SK-N-SH (cell line): Measurements from ENCODE around the gene ZNF182.
"Not testable (repeated sequence)": the region's sequence is repeated elsewhere in the genome, so short reads cannot be mapped to it uniquely, and the experiment has no call there.

ENCODE experiments used
- CTCF ChIP-seq: fragments of 200-600 bp; sonication (generic); IDR thresholded peaks from 2 replicates; pipeline ENCODE4 v1.6.1; 2017; ENCODE audit warnings: antibody characterized with exemption, mild to moderate bottlenecking, moderate library complexity
- EZH2phosphoT487 ChIP-seq: fragments of 200-600 bp; sonication (generic); IDR thresholded peaks from 2 replicates; pipeline ENCODE4 v1.6.1; 2017; ENCODE audit warnings: low read depth, mixed run types, mild to moderate bottlenecking, antibody characterized with exemption, moderate library complexity, borderline replicate concordance
- JUND ChIP-seq: IDR thresholded peaks from 2 replicates; pipeline ENCODE4 v1.4.0; 2012
- MXI1 ChIP-seq: IDR thresholded peaks from 2 replicates; pipeline ENCODE4 v1.6.1; 2012; ENCODE audit warnings: mild to moderate bottlenecking, low read depth, low read length, improper control_type of control experiment
- NFIC ChIP-seq: IDR thresholded peaks from 2 replicates; pipeline ENCODE4 v1.4.0; 2012; ENCODE audit warnings: borderline replicate concordance
- POLR2AphosphoS5 ChIP-seq: IDR thresholded peaks from 2 replicates; pipeline ENCODE4 v1.6.1; 2012; ENCODE audit warnings: low read depth, low read length
- REST ChIP-seq: IDR thresholded peaks from 2 replicates; pipeline ENCODE4 v1.6.1; 2012; ENCODE audit warnings: mild to moderate bottlenecking, low read depth, low read length, moderate library complexity
- RFX5 ChIP-seq: IDR thresholded peaks from 2 replicates; pipeline ENCODE4 v1.6.1; 2012; ENCODE audit warnings: mild to moderate bottlenecking, improper control_type of control experiment, low read length

GRCh38 chrX:48016583-48017310 is 13.0 kb upstream of the ZNF182 start:
- not testable (repeated sequence) for TF ChIP-seq RFX5, REST, NFIC, CTCF, MXI1, POLR2AphosphoS5, EZH2phosphoT487, JUND
